ENCODE data around the gene CFAP74. TPM values are rescaled to one million over a fixed set of nuclear protein-coding genes. Genes with fewer than 3 reads are reported as not detected.

Gene CFAP74
- total RNA-seq, 2 experiments from 2014 or later: not detected

GRCh38 chr1:2023187-2023586 is 19.6 kb upstream of the CFAP74 start:
- no peak overlapping the region for H3K4me3 Mint-ChIP-seq
- H3K36me3 Mint-ChIP-seq (ENCODE audit: low read depth): no peaks in the 10 kb centered on the region
- H3K4me1 Mint-ChIP-seq (ENCODE audit: low read depth): peaks cover 8% of the 10 kb centered on the region
- no peak overlapping the region for H3K27ac Mint-ChIP-seq
- ATAC-seq: no peak
- DNase-seq: no peak
- no peaks in the 10 kb centered on the region for H3K9me3 Mint-ChIP-seq (ENCODE audit: insufficient read depth)
- ChIA-PET POLR2A (no interaction called here), CTCF (no interaction called here)
- H3K27me3 Mint-ChIP-seq (ENCODE audit: low read depth): peaks cover 21% of the 10 kb centered on the region

GRCh38 chr1:2022063-2022770 is 18.6 kb upstream of the CFAP74 start:
- no peaks in the 10 kb centered on the region for H3K36me3 Mint-ChIP-seq (ENCODE audit: low read depth)
- ChIA-PET POLR2A (no interaction called here), CTCF (no interaction called here)
- peaks cover 8% of the 10 kb centered on the region for H3K4me1 Mint-ChIP-seq (ENCODE audit: low read depth)
- ATAC-seq (no peak), DNase-seq (no peak)
- H3K9me3 Mint-ChIP-seq (ENCODE audit: insufficient read depth): no peaks in the 10 kb centered on the region
- H3K27ac Mint-ChIP-seq: no peak overlapping the region
- no peak overlapping the region for H3K4me3 Mint-ChIP-seq
- H3K27me3 Mint-ChIP-seq (ENCODE audit: low read depth): peaks cover 28% of the 10 kb centered on the region

DNA sequence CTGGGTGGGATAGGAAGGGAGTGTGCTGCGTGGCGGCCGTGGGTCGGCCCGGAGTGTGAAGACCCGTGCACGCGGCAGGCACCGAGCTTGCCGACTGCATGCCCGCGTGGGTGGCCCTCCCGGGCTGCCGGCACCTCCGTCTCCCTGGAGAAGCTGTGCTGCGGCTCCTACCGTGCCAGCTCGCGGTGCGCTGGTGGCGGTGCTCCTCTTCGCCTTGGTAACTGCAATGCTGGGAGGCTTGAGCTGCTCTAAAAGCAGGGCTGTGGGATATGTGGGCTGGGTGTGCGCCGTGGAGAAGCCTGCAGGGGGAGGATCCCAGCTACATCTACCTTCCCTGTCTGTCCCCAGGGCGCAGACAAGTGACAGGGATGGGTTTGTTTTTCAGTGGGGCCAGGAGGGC is 18.0 kb upstream of the CFAP74 start:
- H3K9me3 Mint-ChIP-seq (ENCODE audit: insufficient read depth): no peaks in the 10 kb centered on the region
- POLR2A ChIA-PET: no interaction called here
- no peaks in the 10 kb centered on the region for H3K36me3 Mint-ChIP-seq (ENCODE audit: low read depth)
- H3K27me3 Mint-ChIP-seq (ENCODE audit: low read depth): peaks cover 34% of the 10 kb centered on the region
- DNase-seq: no peak
- peaks cover 8% of the 10 kb centered on the region for H3K4me1 Mint-ChIP-seq (ENCODE audit: low read depth)
- no peak for ATAC-seq
- no peak overlapping the region for H3K4me3 Mint-ChIP-seq
- H3K27ac Mint-ChIP-seq: no peak overlapping the region
- CTCF ChIA-PET: no interaction called here

DNA sequence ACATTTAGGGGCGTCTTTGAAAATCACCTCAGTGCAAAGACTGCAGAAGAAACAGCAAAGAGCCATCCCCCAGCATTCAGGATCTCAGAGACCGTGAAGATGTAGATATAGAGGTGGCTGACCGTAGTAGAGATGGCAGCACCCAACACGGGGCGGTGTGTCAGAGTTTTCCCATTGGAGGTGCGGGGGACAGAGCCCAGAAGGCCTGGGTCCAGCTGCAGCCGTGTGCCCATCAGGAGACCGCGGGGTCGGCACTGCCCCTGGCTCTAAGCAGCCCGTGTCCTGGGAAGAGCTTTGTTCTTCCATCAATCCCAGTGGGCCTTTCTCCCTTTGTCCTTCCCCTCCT is 16.7 kb upstream of the CFAP74 start:
- no peaks in the 10 kb centered on the region for H3K9me3 Mint-ChIP-seq (ENCODE audit: insufficient read depth)

DNA sequence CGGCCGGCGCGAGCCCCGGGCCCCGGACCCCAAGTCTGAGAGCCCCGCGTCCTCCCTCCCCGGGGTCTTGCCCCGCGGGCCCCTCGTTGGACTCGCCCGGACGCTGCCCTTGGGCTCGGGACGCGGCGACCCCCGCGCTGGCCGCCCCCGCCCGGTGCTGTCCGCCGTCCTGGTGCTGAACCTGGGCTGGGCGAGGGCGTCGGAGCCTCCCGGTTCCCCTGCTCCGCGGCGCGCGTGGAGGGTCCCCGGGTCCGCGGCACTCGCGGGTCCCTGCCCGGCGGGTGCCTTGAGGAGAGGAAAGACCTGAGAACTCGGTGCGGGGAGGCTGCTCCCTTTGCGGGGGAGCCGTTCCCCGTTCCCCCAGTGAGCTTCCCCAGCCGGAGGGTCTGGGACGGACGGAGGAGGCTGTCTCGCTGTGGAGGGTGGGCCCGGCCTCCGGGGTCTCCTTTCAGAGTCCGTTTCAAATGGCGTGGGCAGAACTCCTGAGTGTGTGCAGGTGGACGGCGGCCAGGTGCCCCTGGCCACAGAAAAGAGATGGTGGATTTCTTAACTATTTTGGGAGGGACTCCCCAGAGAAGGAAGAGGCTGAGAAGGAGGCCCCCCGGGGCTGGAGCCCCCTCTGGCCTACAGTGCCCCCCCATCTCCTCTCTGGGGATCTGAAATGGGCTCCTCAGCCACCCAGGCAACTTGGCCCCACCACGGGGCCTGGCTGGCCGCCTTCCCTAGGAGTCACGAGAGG is 16.2 kb upstream of the CFAP74 start:
- Mint-ChIP-seq H3K4me1 (ENCODE audit: low read depth) (peaks cover 3% of the 10 kb centered on the region), H3K9me3 (ENCODE audit: insufficient read depth) (no peaks in the 10 kb centered on the region), H3K36me3 (ENCODE audit: low read depth) (no peaks in the 10 kb centered on the region), H3K4me3 (no peak overlapping the region), H3K27ac (no peak overlapping the region), H3K27me3 (ENCODE audit: low read depth) (peaks cover 44% of the 10 kb centered on the region)
- ATAC-seq: peak; percentile 34
- ChIA-PET CTCF (no interaction called here), POLR2A (no interaction called here)
- no peak for DNase-seq

More for the DNA sequence above, 16.7 kb upstream of the CFAP74 start:
- DNase-seq (no peak), ATAC-seq (no peak)
- H3K27me3 Mint-ChIP-seq (ENCODE audit: low read depth): peaks cover 44% of the 10 kb centered on the region
- no peak overlapping the region for H3K4me3 Mint-ChIP-seq
- no peak overlapping the region for H3K27ac Mint-ChIP-seq
- ChIA-PET CTCF (no interaction called here), POLR2A (no interaction called here)
- H3K36me3 Mint-ChIP-seq (ENCODE audit: low read depth): no peaks in the 10 kb centered on the region
- H3K4me1 Mint-ChIP-seq (ENCODE audit: low read depth): peaks cover 3% of the 10 kb centered on the region

DNA sequence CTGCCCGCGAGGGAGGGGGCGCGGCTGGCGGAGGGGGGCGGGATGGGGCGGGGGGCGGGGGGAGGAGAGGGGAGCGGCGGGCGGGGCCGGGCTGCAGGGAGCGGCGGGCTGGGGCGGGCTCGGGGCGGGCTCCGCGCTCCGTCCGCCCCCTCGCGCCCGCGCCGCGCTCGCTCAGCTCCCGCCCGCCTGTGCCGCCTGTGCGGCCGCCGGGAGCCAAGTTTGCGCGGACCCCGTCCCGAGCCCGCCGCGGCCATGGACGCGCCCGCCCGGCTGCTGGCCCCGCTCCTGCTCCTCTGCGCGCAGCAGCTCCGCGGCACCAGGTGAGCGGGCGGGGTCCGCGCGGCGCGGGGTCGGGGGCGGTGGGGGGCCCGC is 15.6 kb upstream of the CFAP74 start, which contains the start of gene GABRD:
TSS of gene GABRD (plus strand) at position 174 of the 372 bp plus-strand sequence. CDS start at position 253, 79 bp downstream.
- peaks cover 44% of the 10 kb centered on the region for H3K27me3 Mint-ChIP-seq (ENCODE audit: low read depth)
- H3K9me3 Mint-ChIP-seq (ENCODE audit: insufficient read depth): no peaks in the 10 kb centered on the region
- peaks cover 3% of the 10 kb centered on the region for H3K4me1 Mint-ChIP-seq (ENCODE audit: low read depth)
- ATAC-seq (peak; percentile 78), DNase-seq (no peak)
- CTCF ChIA-PET: no interaction called here
- no peak within 1 kb of the TSS for H3K4me3 Mint-ChIP-seq
- no peaks in the 10 kb centered on the region for H3K36me3 Mint-ChIP-seq (ENCODE audit: low read depth)
- no peak within 1 kb of the TSS for H3K27ac Mint-ChIP-seq
- POLR2A ChIA-PET: no interaction called here

DNA sequence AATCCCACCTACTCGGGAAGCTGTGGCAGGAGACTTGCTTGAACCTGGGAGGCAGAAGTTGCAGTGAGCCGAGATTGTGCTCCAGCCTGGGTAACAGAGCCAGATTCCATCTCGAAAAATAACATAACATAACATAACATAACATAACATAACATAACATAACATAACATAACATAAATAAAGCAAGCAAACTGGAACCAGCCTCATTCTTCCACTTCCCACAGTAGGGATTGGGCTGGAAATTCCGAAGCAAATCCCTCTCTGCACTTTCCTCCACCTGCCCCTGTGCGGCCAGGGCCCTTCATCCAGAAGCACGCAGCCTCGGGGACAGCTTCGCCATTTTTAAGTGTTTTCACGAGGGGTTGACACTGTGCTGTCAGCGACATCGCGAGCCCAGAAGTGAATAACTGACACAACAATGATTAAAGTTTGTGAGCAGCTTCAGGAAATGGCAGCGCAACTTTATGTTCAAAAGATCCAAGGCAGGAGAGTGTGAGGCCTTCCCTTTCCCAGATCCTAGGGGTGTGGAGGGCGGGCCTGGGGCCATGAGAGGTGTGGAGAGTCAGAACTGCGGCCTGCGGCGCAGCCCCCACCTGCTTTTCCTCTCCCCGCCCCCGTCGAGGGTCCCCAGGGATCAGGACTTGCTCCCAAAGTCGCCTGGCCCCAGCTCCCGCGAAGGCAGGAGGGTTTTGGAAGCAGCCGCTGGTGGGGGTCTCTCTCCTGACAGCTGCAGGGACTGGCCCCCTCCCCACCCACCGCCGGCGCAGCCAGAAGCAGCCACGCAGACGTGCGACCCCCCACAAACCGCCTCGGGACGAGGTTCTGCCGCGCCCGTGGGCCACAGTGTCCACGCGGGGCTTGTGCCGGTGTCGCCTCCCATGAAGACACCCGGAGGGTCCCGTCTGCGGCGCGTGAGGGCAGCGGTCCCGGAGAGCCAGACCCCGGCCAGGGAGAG is 14.9 kb upstream of the CFAP74 start:
- Mint-ChIP-seq H3K4me3 (no peak overlapping the region), H3K27ac (no peak overlapping the region), H3K9me3 (ENCODE audit: insufficient read depth) (no peaks in the 10 kb centered on the region), H3K4me1 (ENCODE audit: low read depth) (peaks cover 3% of the 10 kb centered on the region), H3K36me3 (ENCODE audit: low read depth) (no peaks in the 10 kb centered on the region), H3K27me3 (ENCODE audit: low read depth) (peaks cover 44% of the 10 kb centered on the region)
- DNase-seq (no peak), ATAC-seq (no peak)
- CTCF ChIA-PET: no interaction called here
- POLR2A ChIA-PET: no interaction called here

DNA sequence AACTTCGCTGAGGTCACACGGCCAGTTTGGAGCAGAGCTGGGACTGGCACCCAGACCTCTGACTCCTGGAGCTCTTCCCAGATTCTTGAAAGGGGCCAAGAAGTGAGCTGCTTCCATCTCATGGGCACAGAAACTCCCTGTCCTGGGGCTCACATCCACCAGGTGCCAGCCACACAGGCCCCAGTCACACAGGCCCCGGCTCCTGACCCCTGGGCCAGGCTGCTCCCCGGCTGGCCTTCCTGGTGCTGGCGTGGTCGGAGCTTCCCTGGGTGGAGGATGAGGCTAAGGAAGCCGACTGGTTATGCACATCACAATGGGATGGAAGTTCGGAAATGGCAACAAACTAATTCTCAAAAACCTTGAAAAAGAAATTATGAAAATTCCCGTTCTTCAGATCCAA is 12.5 kb upstream of the CFAP74 start:
- CTCF ChIA-PET: interaction anchor here (0.7 kb wide), 1 partner anchor 28 kb away, joined by 3 read pairs; no protein-coding TSS in a partner anchor
- Mint-ChIP-seq H3K9me3 (ENCODE audit: insufficient read depth) (no peaks in the 10 kb centered on the region), H3K36me3 (ENCODE audit: low read depth) (no peaks in the 10 kb centered on the region)

DNA sequence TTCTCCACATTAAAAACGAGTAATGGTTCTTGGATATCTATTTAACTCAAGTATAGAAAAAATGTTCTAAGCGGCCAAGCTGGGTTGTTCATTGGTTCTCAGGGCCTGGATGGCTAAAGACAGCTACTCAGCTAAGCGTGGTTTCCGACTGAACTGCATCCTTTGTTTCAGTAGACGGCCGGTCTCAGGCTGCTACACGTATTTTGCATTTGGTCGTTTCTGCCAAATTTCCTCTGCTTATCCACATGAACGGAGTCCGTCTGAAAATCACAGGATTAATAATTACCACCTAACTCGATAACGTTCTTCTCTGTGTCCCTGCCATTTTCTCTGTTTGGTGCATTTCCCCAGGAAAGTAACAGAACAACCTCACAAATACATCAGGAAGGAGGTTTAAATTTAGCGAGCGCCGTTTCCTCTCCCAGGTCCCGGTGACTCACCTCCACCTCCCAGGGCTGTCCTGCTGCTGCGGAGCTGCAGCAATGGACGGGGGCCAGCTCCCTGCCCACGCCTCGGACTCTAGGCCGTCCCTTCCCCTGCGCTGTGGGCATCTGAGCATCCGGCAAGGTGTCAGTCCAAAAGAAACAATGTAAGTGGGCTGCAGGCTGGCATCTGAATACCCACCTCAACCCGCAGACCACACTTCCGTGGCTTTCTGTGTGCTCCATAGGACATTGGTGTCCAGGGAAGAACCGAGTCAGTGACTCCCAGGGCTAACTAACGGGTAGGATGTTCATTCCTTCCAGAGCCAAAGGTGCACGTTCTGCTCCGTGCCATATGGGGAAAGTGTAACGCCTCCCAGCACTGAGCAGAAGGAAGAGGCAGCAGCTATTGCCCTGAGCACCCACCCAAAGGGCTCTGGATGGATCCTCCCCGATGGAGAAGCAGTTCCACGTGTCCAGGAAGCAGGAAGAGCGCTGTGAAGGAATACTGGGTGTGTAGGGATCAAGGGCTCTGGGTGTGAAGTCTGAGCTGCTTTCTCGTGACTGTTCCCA is 11.5 kb upstream of the CFAP74 start:
- Mint-ChIP-seq H3K9me3 (ENCODE audit: insufficient read depth) (no peaks in the 10 kb centered on the region), H3K27ac (no peak overlapping the region), H3K36me3 (ENCODE audit: low read depth) (no peaks in the 10 kb centered on the region), H3K4me3 (no peak overlapping the region), H3K4me1 (ENCODE audit: low read depth) (peaks cover 3% of the 10 kb centered on the region), H3K27me3 (ENCODE audit: low read depth) (peaks cover 30% of the 10 kb centered on the region)
- DNase-seq (no peak), ATAC-seq (no peak)
- ChIA-PET CTCF (interaction anchor here (0.7 to 1.2 kb wide), 2 partner anchors 27 to 180 kb away, joined by 3 read pairs; partner anchors contain the start of gene FAAP20), POLR2A (no interaction called here)

More for the DNA sequence above, 12.5 kb upstream of the CFAP74 start:
- H3K27ac Mint-ChIP-seq: no peak overlapping the region
- H3K4me1 Mint-ChIP-seq (ENCODE audit: low read depth): peaks cover 3% of the 10 kb centered on the region
- DNase-seq (no peak), ATAC-seq (no peak)
- peaks cover 40% of the 10 kb centered on the region for H3K27me3 Mint-ChIP-seq (ENCODE audit: low read depth)
- POLR2A ChIA-PET: no interaction called here
- no peak overlapping the region for H3K4me3 Mint-ChIP-seq

DNA sequence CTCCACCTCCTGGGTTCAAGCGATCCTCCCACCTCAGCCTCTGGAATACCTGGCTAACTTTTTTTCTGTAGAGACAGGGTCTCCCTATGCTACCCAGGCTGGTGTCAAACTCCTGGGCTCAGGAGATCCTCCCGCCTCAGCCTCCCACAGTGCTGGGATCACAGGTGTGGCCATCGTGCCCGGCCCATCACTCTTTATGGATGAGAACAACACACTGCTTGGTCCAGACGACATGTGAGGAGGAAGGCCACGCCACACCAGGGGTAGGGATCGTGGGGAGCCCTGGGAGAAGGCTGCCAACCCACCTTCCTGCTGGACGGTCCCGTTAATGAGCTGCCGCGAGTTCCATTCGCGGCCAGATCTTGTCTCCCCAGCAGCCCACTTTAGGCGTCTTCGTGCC is 10.6 kb upstream of the CFAP74 start:
- ChIA-PET CTCF (interaction anchor here (1.2 kb wide), 1 partner anchor 181 kb away, joined by 3 read pairs; the partner anchor contains the start of gene FAAP20), POLR2A (no interaction called here)
- no peak for ATAC-seq

More for the DNA sequence above, 10.6 kb upstream of the CFAP74 start:
- H3K4me3 Mint-ChIP-seq: no peak overlapping the region
- no peak for DNase-seq
- H3K27me3 Mint-ChIP-seq (ENCODE audit: low read depth): peaks cover 30% of the 10 kb centered on the region
- H3K27ac Mint-ChIP-seq: no peak overlapping the region
- no peaks in the 10 kb centered on the region for H3K9me3 Mint-ChIP-seq (ENCODE audit: insufficient read depth)
- H3K36me3 Mint-ChIP-seq (ENCODE audit: low read depth): no peaks in the 10 kb centered on the region
- H3K4me1 Mint-ChIP-seq (ENCODE audit: low read depth): peaks cover 3% of the 10 kb centered on the region

All from activated CD8-positive, alpha-beta T cell treated with anti-CD3 and anti-CD28 coated beads, Interleukin-2, amount 10 ng/mL, durations not matched to agents 7 days and 5 days (primary cell).